ENCODE measurements around the gene PSG3.
"Not testable (repeated sequence)": the region's sequence is repeated elsewhere in the genome, so short reads cannot be mapped to it uniquely, and the experiment has no call there.

Gene PSG3

GRCh38 chr19:42740381-42740780, at the start of gene PSG3:
PSG3 (minus strand) TSS chr19:42740481; CDS start chr19:42740384, 97 bp downstream.
- H3K4me3 ChIP-seq (ENCODE audit: low read length); H3K27me3 ChIP-seq (ENCODE audit: control insufficient read depth, insufficient read depth, low read length); H3K4me1 ChIP-seq (ENCODE audit: control insufficient read depth, insufficient read depth, low read length); H3K9me3 ChIP-seq (ENCODE audit: control insufficient read depth, low read length); H3K9ac ChIP-seq (ENCODE audit: low read length); H3K36me3 ChIP-seq (ENCODE audit: control insufficient read depth, insufficient read depth, low read length): not testable (repeated sequence)

- not testable (repeated sequence) for H3K9ac ChIP-seq (ENCODE audit: low read length); H3K9me3 ChIP-seq (ENCODE audit: control insufficient read depth, low read length); H3K4me3 ChIP-seq (ENCODE audit: low read length); H3K4me1 ChIP-seq (ENCODE audit: control insufficient read depth, insufficient read depth, low read length); H3K27me3 ChIP-seq (ENCODE audit: control insufficient read depth, insufficient read depth, low read length); H3K36me3 ChIP-seq (ENCODE audit: control insufficient read depth, insufficient read depth, low read length)
Measured at GRCh38 chr19:42788766-42789165, 48.5 kb upstream of the PSG3 start.

DNA sequence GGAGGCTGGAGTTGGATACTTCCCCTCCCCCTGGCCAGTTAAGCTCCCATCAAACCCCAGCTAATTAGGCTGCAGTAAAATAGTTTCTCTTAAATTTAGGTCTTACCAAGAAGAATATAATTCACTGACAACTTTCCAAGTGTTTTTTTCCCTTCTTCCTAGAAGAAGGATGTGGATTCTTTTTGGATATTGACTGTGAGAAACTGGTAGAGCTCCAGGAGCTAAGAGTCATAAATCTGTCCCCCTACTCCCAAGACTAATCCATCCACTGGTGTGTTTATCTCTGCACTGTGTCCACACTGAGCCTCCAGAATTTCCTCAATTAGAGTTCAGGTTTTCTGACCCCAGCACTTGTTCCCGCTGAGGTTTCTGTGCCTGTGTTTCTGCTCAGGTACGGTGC, 47.5 kb upstream of the PSG3 start:
- not testable (repeated sequence) for H3K36me3 ChIP-seq (ENCODE audit: control insufficient read depth, insufficient read depth, low read length); H3K27me3 ChIP-seq (ENCODE audit: control insufficient read depth, insufficient read depth, low read length); H3K9me3 ChIP-seq (ENCODE audit: control insufficient read depth, low read length); H3K9ac ChIP-seq (ENCODE audit: low read length); H3K4me3 ChIP-seq (ENCODE audit: low read length); H3K4me1 ChIP-seq (ENCODE audit: control insufficient read depth, insufficient read depth, low read length)

DNA sequence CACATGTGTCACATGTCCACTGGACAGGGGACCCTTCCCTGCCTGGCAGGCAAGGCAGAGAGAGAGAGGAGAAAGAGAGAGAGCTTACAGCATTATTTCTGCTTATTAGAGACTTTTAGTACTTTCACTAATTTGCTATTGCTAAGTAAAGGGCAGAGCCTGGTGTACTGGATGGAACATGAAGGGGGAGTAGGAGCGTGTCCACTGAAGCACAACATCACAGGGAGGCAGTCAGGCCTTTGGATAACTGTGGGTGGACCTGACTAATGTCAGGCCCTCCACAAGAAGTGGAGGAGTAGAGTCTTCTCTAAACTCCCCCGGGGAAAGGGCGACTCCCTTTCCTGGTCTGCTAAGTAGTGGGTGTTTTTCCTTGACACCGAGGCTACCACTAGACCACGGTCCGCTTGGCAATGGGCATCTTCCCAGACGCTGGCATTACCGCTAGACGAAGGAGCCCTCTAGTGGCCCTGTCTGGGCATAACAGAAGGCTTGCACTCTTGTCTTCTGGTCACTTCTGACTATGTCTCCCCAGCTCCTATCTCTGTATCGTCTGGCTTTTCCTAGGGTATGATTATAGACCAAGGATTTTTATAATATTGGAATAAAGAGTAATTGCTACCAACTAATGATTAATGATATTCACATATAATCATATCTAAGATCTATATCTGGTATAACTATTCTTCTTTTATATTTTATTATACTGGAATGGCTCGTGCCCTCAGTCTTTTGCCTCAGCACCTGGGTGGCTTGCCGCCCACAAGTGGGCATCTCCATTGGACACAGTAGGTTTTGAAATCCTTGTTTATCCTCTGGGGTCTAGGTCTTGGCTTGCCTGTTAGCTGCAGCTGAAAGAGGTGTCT, 36.7 kb upstream of the PSG3 start:
- not testable (repeated sequence) for H3K27me3 ChIP-seq (ENCODE audit: control insufficient read depth, insufficient read depth, low read length); H3K4me1 ChIP-seq (ENCODE audit: control insufficient read depth, insufficient read depth, low read length); H3K9me3 ChIP-seq (ENCODE audit: control insufficient read depth, low read length); H3K9ac ChIP-seq (ENCODE audit: low read length); H3K36me3 ChIP-seq (ENCODE audit: control insufficient read depth, insufficient read depth, low read length); H3K4me3 ChIP-seq (ENCODE audit: low read length)

DNA sequence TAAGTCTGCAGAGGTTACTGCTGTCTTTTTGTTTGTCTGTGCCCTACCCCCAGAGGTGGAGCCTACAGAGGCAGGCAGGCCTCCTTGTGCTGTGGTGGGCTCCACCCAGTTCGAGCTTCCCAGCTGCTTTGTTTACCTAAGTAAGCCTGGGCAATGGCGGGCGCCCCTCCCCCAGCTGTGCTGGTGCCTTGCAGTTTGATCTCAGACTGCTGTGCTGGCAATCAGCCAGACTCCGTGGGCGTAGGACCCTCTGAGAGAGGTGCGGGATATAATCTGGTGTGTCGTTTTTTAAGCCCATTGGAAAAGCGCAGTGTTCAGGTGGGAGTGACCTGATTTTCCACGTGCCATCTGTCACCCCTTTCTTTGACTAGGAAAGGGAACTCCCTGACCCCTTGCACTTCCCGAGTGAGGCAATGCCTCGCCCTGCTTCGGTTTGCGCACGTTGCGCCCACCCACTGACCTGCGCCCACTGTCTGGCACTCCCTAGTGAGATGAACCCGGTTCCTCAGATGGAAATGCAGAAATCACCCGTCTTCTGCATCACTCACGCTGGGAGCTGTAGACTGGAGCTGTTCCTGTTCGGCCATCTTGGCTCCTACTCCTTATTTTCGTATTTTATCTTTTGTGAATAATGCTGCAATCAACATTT, 34.4 kb upstream of the PSG3 start:
- H3K9me3 ChIP-seq (ENCODE audit: control insufficient read depth, low read length); H3K4me1 ChIP-seq (ENCODE audit: control insufficient read depth, insufficient read depth, low read length); H3K36me3 ChIP-seq (ENCODE audit: control insufficient read depth, insufficient read depth, low read length); H3K4me3 ChIP-seq (ENCODE audit: low read length); H3K27me3 ChIP-seq (ENCODE audit: control insufficient read depth, insufficient read depth, low read length); H3K9ac ChIP-seq (ENCODE audit: low read length): not testable (repeated sequence)

DNA sequence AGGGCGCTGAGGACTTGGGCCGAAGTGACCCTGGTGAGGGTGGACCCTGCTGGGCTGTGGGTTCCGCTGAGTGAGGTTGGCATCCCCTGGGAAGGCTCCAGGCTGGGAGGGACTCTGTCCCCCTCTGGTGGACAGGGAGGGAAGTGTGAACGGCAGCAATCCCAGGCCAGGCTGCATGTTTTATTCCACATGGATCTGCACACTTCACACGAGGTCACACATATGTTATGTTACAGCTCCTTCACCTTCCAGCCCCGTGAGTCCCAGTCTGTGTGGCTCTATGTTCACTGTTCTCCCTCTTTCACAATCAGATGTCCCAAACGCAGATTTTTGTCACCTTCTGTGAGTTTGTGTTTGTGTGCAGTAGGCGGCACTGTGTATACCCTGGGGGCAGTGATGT, 27.0 kb upstream of the PSG3 start:
- not testable (repeated sequence) for H3K36me3 ChIP-seq (ENCODE audit: control insufficient read depth, insufficient read depth, low read length); H3K9ac ChIP-seq (ENCODE audit: low read length); H3K9me3 ChIP-seq (ENCODE audit: control insufficient read depth, low read length); H3K27me3 ChIP-seq (ENCODE audit: control insufficient read depth, insufficient read depth, low read length); H3K4me3 ChIP-seq (ENCODE audit: low read length); H3K4me1 ChIP-seq (ENCODE audit: control insufficient read depth, insufficient read depth, low read length)

GRCh38 chr19:42766871-42767270, 26.6 kb upstream of the PSG3 start:
- H3K36me3 ChIP-seq (ENCODE audit: control insufficient read depth, insufficient read depth, low read length); H3K4me1 ChIP-seq (ENCODE audit: control insufficient read depth, insufficient read depth, low read length); H3K4me3 ChIP-seq (ENCODE audit: low read length); H3K9me3 ChIP-seq (ENCODE audit: control insufficient read depth, low read length); H3K27me3 ChIP-seq (ENCODE audit: control insufficient read depth, insufficient read depth, low read length); H3K9ac ChIP-seq (ENCODE audit: low read length): not testable (repeated sequence)

GRCh38 chr19:42764836-42765235, 24.6 kb upstream of the PSG3 start:
- Histone ChIP-seq H3K4me3 (ENCODE audit: low read length) (no peak overlapping the region), H3K4me1 (ENCODE audit: control insufficient read depth, insufficient read depth, low read length) (no peaks in the 10 kb centered on the region), H3K36me3 (ENCODE audit: control insufficient read depth, insufficient read depth, low read length) (no peaks in the 10 kb centered on the region), H3K9me3 (ENCODE audit: control insufficient read depth, low read length) (no peaks in the 10 kb centered on the region), H3K9ac (ENCODE audit: low read length) (no peak overlapping the region), H3K27me3 (ENCODE audit: control insufficient read depth, insufficient read depth, low read length) (no peaks in the 10 kb centered on the region)

DNA sequence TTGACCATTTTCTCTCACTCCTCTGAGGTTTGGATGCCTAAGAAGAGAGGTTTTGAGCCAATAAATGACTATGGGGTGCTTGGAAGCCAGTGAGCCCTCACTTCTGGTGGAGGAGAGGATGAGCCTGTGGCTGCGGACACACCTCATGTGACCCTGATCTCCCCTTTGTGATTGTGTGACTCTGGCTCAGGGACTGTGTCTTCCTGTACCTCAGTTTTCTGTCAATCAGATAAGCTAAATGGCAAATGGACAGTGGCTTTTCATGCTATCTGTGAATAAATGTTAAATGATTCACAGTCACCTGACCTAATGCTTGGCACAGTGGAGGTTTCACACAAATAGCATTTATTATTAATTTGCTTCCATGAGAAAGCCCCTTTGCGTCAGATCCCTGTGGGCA, 22.5 kb upstream of the PSG3 start:
- H3K27me3 ChIP-seq (ENCODE audit: control insufficient read depth, insufficient read depth, low read length): no peaks in the 10 kb centered on the region
- no peak overlapping the region for H3K9ac ChIP-seq (ENCODE audit: low read length)
- H3K4me1 ChIP-seq (ENCODE audit: control insufficient read depth, insufficient read depth, low read length): no peaks in the 10 kb centered on the region
- no peak overlapping the region for H3K4me3 ChIP-seq (ENCODE audit: low read length)
- no peaks in the 10 kb centered on the region for H3K9me3 ChIP-seq (ENCODE audit: control insufficient read depth, low read length)
- H3K36me3 ChIP-seq (ENCODE audit: control insufficient read depth, insufficient read depth, low read length): no peaks in the 10 kb centered on the region

GRCh38 chr19:42761924-42762295, 21.6 kb upstream of the PSG3 start:
- not testable (repeated sequence) for H3K4me3 ChIP-seq (ENCODE audit: low read length); H3K4me1 ChIP-seq (ENCODE audit: control insufficient read depth, insufficient read depth, low read length); H3K27me3 ChIP-seq (ENCODE audit: control insufficient read depth, insufficient read depth, low read length); H3K9ac ChIP-seq (ENCODE audit: low read length); H3K9me3 ChIP-seq (ENCODE audit: control insufficient read depth, low read length); H3K36me3 ChIP-seq (ENCODE audit: control insufficient read depth, insufficient read depth, low read length)

GRCh38 chr19:42760954-42761923, 21.0 kb upstream of the PSG3 start:
- H3K4me1 ChIP-seq (ENCODE audit: control insufficient read depth, insufficient read depth, low read length); H3K4me3 ChIP-seq (ENCODE audit: low read length); H3K36me3 ChIP-seq (ENCODE audit: control insufficient read depth, insufficient read depth, low read length); H3K9me3 ChIP-seq (ENCODE audit: control insufficient read depth, low read length); H3K9ac ChIP-seq (ENCODE audit: low read length); H3K27me3 ChIP-seq (ENCODE audit: control insufficient read depth, insufficient read depth, low read length): not testable (repeated sequence)

DNA sequence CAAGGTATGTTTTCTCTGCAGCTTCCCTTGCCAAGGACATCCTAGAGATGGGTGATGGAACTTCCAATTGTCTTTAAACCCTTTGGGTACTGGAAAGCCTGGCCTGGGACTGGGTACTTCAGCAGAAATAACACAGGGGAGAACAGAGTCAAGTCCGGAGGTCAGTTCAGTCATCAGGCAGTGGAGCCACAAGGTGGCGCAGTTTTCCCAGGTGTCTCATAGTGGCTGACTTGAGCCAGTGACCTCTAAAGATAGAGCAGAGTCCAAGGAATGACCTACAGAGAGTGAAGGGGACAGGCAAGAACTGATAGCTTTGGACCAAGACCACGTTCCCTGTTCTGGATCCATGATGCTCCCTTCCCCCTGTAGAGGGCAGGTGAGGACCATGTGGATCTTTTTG, 18.4 kb upstream of the PSG3 start:
- H3K27me3 ChIP-seq (ENCODE audit: control insufficient read depth, insufficient read depth, low read length); H3K9ac ChIP-seq (ENCODE audit: low read length); H3K4me3 ChIP-seq (ENCODE audit: low read length); H3K9me3 ChIP-seq (ENCODE audit: control insufficient read depth, low read length); H3K36me3 ChIP-seq (ENCODE audit: control insufficient read depth, insufficient read depth, low read length); H3K4me1 ChIP-seq (ENCODE audit: control insufficient read depth, insufficient read depth, low read length): not testable (repeated sequence)
